Measurements from ENCODE around the gene PIGO. TPM values are rescaled to one million over a fixed set of nuclear protein-coding genes. Genes with fewer than 3 reads are reported as not detected.

Gene PIGO
- total and polyA plus RNA-seq, 4 experiments from 2014 or later: 17.9 to 29.7 (median 24.3) TPM

GRCh38 chr9:35116898-35117551, 20.6 kb upstream of the PIGO start:
- ChIA-PET CTCF (ENCODE audit: partially characterized antibody) (interaction anchor here (0.6 to 3.3 kb wide), 18 partner anchors 9 to 765 kb away, joined by 3 to 41 read pairs (median 4); partner anchors contain the start of gene STOML2), POLR2A (ENCODE audit: partially characterized antibody) (interaction anchor here (0.6 to 1.6 kb wide), 4 partner anchors 14 to 142 kb away, joined by 3 to 4 read pairs (median 3); partner anchors contain the start of genes STOML2 and VCP)
- Mint-ChIP-seq H3K4me1 (peaks cover 29 to 47% (median 35%) of the 10 kb centered on the region in 4 donors), H3K9me3 (no peaks in the 10 kb centered on the region), H3K4me3 (peak overlapping the region; percentile 89 to 95 (median 93)), H3K36me3 (peaks cover 0 to 4% of the 10 kb centered on the region in 2 donors), H3K27me3 (no peaks in the 10 kb centered on the region), H3K27ac (peak overlapping the region; percentile 92 to 99 (median 96))
- no peaks in the 10 kb centered on the region for H3K27me3 ChIP-seq (ENCODE audit: insufficient read depth, low read length)
- peaks cover 42% of the 10 kb centered on the region for H3K4me1 ChIP-seq (ENCODE audit: insufficient read depth, low read length)
- no peaks in the 10 kb centered on the region for H3K36me3 ChIP-seq (ENCODE audit: insufficient read depth, low read length)
- intact Hi-C loops (cut with micrococcal nuclease): loop anchor here (1.0 to 5.0 kb wide), 14 partner anchors 14 to 710 kb away; partner anchors contain the start of genes CREB3, DNAJB5, HINT2 and PIGO
- peak; percentile 86 to 91 (median 89) for DNase-seq
- peak overlapping the region; percentile 68 for H3K27ac ChIP-seq (ENCODE audit: low read depth, low read length)
- H3K9me3 ChIP-seq (ENCODE audit: control insufficient read depth in 1 of 2, low read length in 2 of 2): no peaks in the 10 kb centered on the region
- peak overlapping the region; percentile 86 to 88 for H3K4me3 ChIP-seq (ENCODE audit: low read length in 2 of 2)

DNA sequence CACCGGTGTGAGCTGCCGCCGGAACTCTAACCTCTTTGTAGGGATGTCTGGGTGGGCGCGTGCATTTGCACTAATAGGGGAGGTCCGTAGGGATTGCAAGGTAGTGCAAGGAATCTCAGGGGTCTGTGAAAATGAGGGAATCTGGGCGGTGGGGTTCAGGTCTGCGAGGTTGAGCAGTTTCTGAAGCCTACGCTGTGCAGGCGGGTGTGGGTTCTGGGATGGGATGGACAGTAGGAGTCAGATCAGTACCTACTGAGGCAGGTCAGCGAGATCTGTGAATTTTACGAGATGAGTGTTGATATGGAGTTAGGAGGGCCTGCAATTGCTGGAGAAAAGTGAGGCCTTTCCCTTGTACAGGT, 20.1 kb upstream of the PIGO start:
- POLR2A ChIA-PET (ENCODE audit: partially characterized antibody): interaction anchor here (0.6 to 3.6 kb wide), 5 partner anchors 13 to 143 kb away, joined by 3 to 46 read pairs (median 4); partner anchors contain the start of genes PIGO, STOML2 and VCP

GRCh38 chr9:35115680-35116538, 19.5 kb upstream of the PIGO start, which contains the start of gene ATOSB:
Gene ATOSB (minus strand): TSS chr9:35115862. CDS start chr9:35108274, 7,588 bp downstream.
- Mint-ChIP-seq H3K9me3 (no peaks in the 10 kb centered on the region), H3K36me3 (peaks cover 0 to 4% of the 10 kb centered on the region in 2 donors), H3K27ac (peak within 1 kb of the TSS; percentile 92 to 99 (median 96)), H3K4me3 (peak within 1 kb of the TSS; percentile 89 to 95 (median 93)), H3K4me1 (peaks cover 39 to 58% (median 43%) of the 10 kb centered on the region in 4 donors), H3K27me3 (no peaks in the 10 kb centered on the region)
- ChIA-PET POLR2A (ENCODE audit: partially characterized antibody) (interaction anchor here (0.7 to 3.6 kb wide), 7 partner anchors 12 to 698 kb away, joined by 3 to 46 read pairs (median 3); partner anchors contain the start of genes PIGO, STOML2 and VCP), CTCF (ENCODE audit: partially characterized antibody) (interaction anchor here (0.8 to 3.3 kb wide), 14 partner anchors 8 to 766 kb away, joined by 3 to 41 read pairs (median 6); partner anchors contain the start of genes PIGO, STOML2 and UNC13B)
- Histone ChIP-seq H3K9me3 (ENCODE audit: control insufficient read depth in 1 of 2, low read length in 2 of 2) (no peaks in the 10 kb centered on the region), H3K4me1 (ENCODE audit: insufficient read depth, low read length) (peaks cover 50% of the 10 kb centered on the region), H3K4me3 (ENCODE audit: low read length in 2 of 2) (peak within 1 kb of the TSS; percentile 86 to 88), H3K27me3 (ENCODE audit: insufficient read depth, low read length) (no peaks in the 10 kb centered on the region), H3K36me3 (ENCODE audit: insufficient read depth, low read length) (no peaks in the 10 kb centered on the region), H3K27ac (ENCODE audit: low read depth, low read length) (peak within 1 kb of the TSS; percentile 68)
- DNase-seq: peak; percentile 88 to 96 (median 90)
- intact Hi-C loops (cut with micrococcal nuclease): loop anchor here (1.0 to 5.0 kb wide), 14 partner anchors 13 to 711 kb away; partner anchors contain the start of genes CREB3, DNAJB5, HINT2 and PIGO

More for the DNA sequence above, 20.1 kb upstream of the PIGO start:
- Mint-ChIP-seq H3K27me3 (no peaks in the 10 kb centered on the region), H3K4me1 (peaks cover 34 to 52% (median 40%) of the 10 kb centered on the region in 4 donors), H3K36me3 (peaks cover 0 to 4% of the 10 kb centered on the region in 2 donors), H3K27ac (peak overlapping the region; percentile 92 to 99 (median 96)), H3K4me3 (peak overlapping the region; percentile 89 to 95 (median 93)), H3K9me3 (no peaks in the 10 kb centered on the region)
- Histone ChIP-seq H3K27me3 (ENCODE audit: insufficient read depth, low read length) (no peaks in the 10 kb centered on the region), H3K9me3 (ENCODE audit: control insufficient read depth in 1 of 2, low read length in 2 of 2) (no peaks in the 10 kb centered on the region), H3K36me3 (ENCODE audit: insufficient read depth, low read length) (no peaks in the 10 kb centered on the region), H3K4me1 (ENCODE audit: insufficient read depth, low read length) (peaks cover 47% of the 10 kb centered on the region), H3K4me3 (ENCODE audit: low read length in 2 of 2) (peak overlapping the region; percentile 86 to 88), H3K27ac (ENCODE audit: low read depth, low read length) (peak overlapping the region; percentile 68)
- intact Hi-C loops (cut with micrococcal nuclease): loop anchor here (1.0 to 5.0 kb wide), 14 partner anchors 13 to 710 kb away; partner anchors contain the start of genes CREB3, DNAJB5, HINT2 and PIGO
- CTCF ChIA-PET (ENCODE audit: partially characterized antibody): interaction anchor here (0.9 to 3.3 kb wide), 18 partner anchors 8 to 765 kb away, joined by 3 to 41 read pairs (median 4); partner anchors contain the start of genes STOML2 and UNC13B
- no peak for DNase-seq

- peak overlapping the region; percentile 92 to 99 (median 96) for H3K27ac Mint-ChIP-seq
- ChIA-PET CTCF (ENCODE audit: partially characterized antibody) (interaction anchor here (0.8 to 3.3 kb wide), 10 partner anchors 9 to 767 kb away, joined by 3 to 41 read pairs (median 7); partner anchors contain the start of genes FANCG, PIGO and UNC13B), POLR2A (ENCODE audit: partially characterized antibody) (interaction anchor here (0.7 to 3.6 kb wide), 7 partner anchors 11 to 699 kb away, joined by 3 to 46 read pairs (median 3); partner anchors contain the start of genes PIGO, STOML2 and VCP)
- Histone ChIP-seq H3K4me1 (ENCODE audit: insufficient read depth, low read length) (peaks cover 58% of the 10 kb centered on the region), H3K36me3 (ENCODE audit: insufficient read depth, low read length) (no peaks in the 10 kb centered on the region), H3K9me3 (ENCODE audit: control insufficient read depth in 1 of 2, low read length in 2 of 2) (no peaks in the 10 kb centered on the region), H3K4me3 (ENCODE audit: low read length in 2 of 2) (peak overlapping the region; percentile 86 to 88), H3K27ac (ENCODE audit: low read depth, low read length) (peak overlapping the region; percentile 68), H3K27me3 (ENCODE audit: insufficient read depth, low read length) (no peaks in the 10 kb centered on the region)
- H3K36me3 Mint-ChIP-seq: peaks cover 0 to 4% of the 10 kb centered on the region in 2 donors
- peaks cover 42 to 65% (median 50%) of the 10 kb centered on the region in 4 donors for H3K4me1 Mint-ChIP-seq
- DNase-seq: peak in 4 of 5 donors; percentile 34 to 71 (median 35)
- H3K4me3 Mint-ChIP-seq: peak overlapping the region; percentile 89 to 95 (median 93)
- H3K9me3 Mint-ChIP-seq: no peaks in the 10 kb centered on the region
- no peaks in the 10 kb centered on the region for H3K27me3 Mint-ChIP-seq
- intact Hi-C loops (cut with micrococcal nuclease): loop anchor here (5.0 kb wide), 3 partner anchors 532 to 632 kb away; partner anchors contain the start of genes CCDC107, GBA2, RGP1 and RMRP
Measured at GRCh38 chr9:35114840-35115628, 18.6 kb upstream of the PIGO start.

GRCh38 chr9:35114113-35114839, 17.9 kb upstream of the PIGO start:
- peak overlapping the region; percentile 92 to 99 (median 96) for H3K27ac Mint-ChIP-seq
- H3K4me1 Mint-ChIP-seq: peaks cover 46 to 71% (median 51%) of the 10 kb centered on the region in 4 donors
- Histone ChIP-seq H3K36me3 (ENCODE audit: insufficient read depth, low read length) (no peaks in the 10 kb centered on the region), H3K4me3 (ENCODE audit: low read length in 2 of 2) (peak overlapping the region; percentile 86 to 88), H3K4me1 (ENCODE audit: insufficient read depth, low read length) (peaks cover 61% of the 10 kb centered on the region), H3K27me3 (ENCODE audit: insufficient read depth, low read length) (no peaks in the 10 kb centered on the region), H3K9me3 (ENCODE audit: control insufficient read depth in 1 of 2, low read length in 2 of 2) (no peaks in the 10 kb centered on the region), H3K27ac (ENCODE audit: low read depth, low read length) (peak overlapping the region; percentile 68)
- H3K36me3 Mint-ChIP-seq: peaks cover 0 to 4% of the 10 kb centered on the region in 2 donors
- H3K4me3 Mint-ChIP-seq: peak overlapping the region; percentile 89 to 95 (median 93)
- CTCF ChIA-PET (ENCODE audit: partially characterized antibody): interaction anchor here (0.6 to 2.2 kb wide), 6 partner anchors 9 to 215 kb away, joined by 3 to 10 read pairs (median 4); partner anchors contain the start of genes FANCG and PIGO
- POLR2A ChIA-PET (ENCODE audit: partially characterized antibody): interaction anchor here (0.7 to 3.6 kb wide), 7 partner anchors 10 to 618 kb away, joined by 3 to 46 read pairs (median 3); partner anchors contain the start of genes CREB3, PIGO, STOML2 and VCP
- intact Hi-C loops (cut with micrococcal nuclease): loop anchor here (5.0 kb wide), 2 partner anchors 543 to 633 kb away; partner anchors contain the start of genes CCDC107, GBA2, RGP1 and RMRP
- no peaks in the 10 kb centered on the region for H3K27me3 Mint-ChIP-seq
- H3K9me3 Mint-ChIP-seq: no peaks in the 10 kb centered on the region
- peak; percentile 54 to 87 (median 67) for DNase-seq

Measured in CD4-positive, alpha-beta memory T cell (primary cell).